GM21447 (cell line): ENCODE measurements around the gene MADCAM1.
"Not testable (repeated sequence)": the region's sequence is repeated elsewhere in the genome, so short reads cannot be mapped to it uniquely, and the experiment has no call there.

ENCODE experiments used
- ATAC-seq: cut with Tn5 transposase; IDR thresholded peaks from one replicate; pipeline ENCODE4 v1.9.1; 2021; ENCODE audit not compliant: unreplicated experiment

Gene MADCAM1

GRCh38 chr19:465056-465816, 31.1 kb upstream of the MADCAM1 start:
- no peak for ATAC-seq

GRCh38 chr19:467554-467953, 28.7 kb upstream of the MADCAM1 start:
- ATAC-seq, result no peak

GRCh38 chr19:468587-469256, 27.6 kb upstream of the MADCAM1 start:
- ATAC-seq, result no peak

GRCh38 chr19:469833-470232, 26.5 kb upstream of the MADCAM1 start:
- no peak for ATAC-seq

GRCh38 chr19:470701-471100, 25.6 kb upstream of the MADCAM1 start:
- ATAC-seq, result no peak

GRCh38 chr19:472005-472858, 24.1 kb upstream of the MADCAM1 start:
- no peak for ATAC-seq

GRCh38 chr19:474126-475078, 21.9 kb upstream of the MADCAM1 start:
- no peak for ATAC-seq

GRCh38 chr19:475360-475759, 20.9 kb upstream of the MADCAM1 start:
- ATAC-seq, result no peak

GRCh38 chr19:478236-478903, 17.9 kb upstream of the MADCAM1 start:
- no peak for ATAC-seq

- ATAC-seq, result no peak
Measured at GRCh38 chr19:478976-479375, 17.3 kb upstream of the MADCAM1 start.

- ATAC-seq, result no peak
Measured at GRCh38 chr19:480016-480855, 16.1 kb upstream of the MADCAM1 start.

- ATAC-seq, result not testable (repeated sequence)
Measured at GRCh38 chr19:481100-481499, 15.2 kb upstream of the MADCAM1 start.

- no peak for ATAC-seq
Measured at GRCh38 chr19:482186-483041, 13.9 kb upstream of the MADCAM1 start.

GRCh38 chr19:483332-484072, 12.8 kb upstream of the MADCAM1 start:
- ATAC-seq, result no peak

- no peak for ATAC-seq
Measured at GRCh38 chr19:484494-484893, 11.8 kb upstream of the MADCAM1 start.

GRCh38 chr19:485077-485476, 11.2 kb upstream of the MADCAM1 start:
- ATAC-seq, result no peak

- no peak for ATAC-seq
Measured at GRCh38 chr19:485583-486236, 10.6 kb upstream of the MADCAM1 start.
